ENCODE data around the gene PROX1.

Gene PROX1

GRCh38 chr1:214037468-214037867, 49.7 kb downstream of the PROX1 start:
- no peak for TF ChIP-seq TAF1 (IDR thresholded peaks at IDR 0.05; ENCODE audit: low read depth)
- TF ChIP-seq RAD21 (IDR thresholded peaks at IDR 0.05; ENCODE audit: low read depth) = no peak
- TF ChIP-seq CEBPB (IDR thresholded peaks at IDR 0.05) = no peak
- no peak for TF ChIP-seq REST (IDR thresholded peaks at IDR 0.05; ENCODE audit: low read depth)
- no peak for TF ChIP-seq CREB1 (IDR thresholded peaks at IDR 0.05; ENCODE audit: low read depth)

GRCh38 chr1:214039394-214040018, 51.7 kb downstream of the PROX1 start:
- TF ChIP-seq FOXM1 (IDR thresholded peaks at IDR 0.05; ENCODE audit: borderline replicate concordance, low read depth) = no peak
- TF ChIP-seq TAF1 (IDR thresholded peaks at IDR 0.05; ENCODE audit: low read depth) = no peak
- TF ChIP-seq USF1 (IDR thresholded peaks at IDR 0.05) = no peak
- TF ChIP-seq ZBTB7A (IDR thresholded peaks at IDR 0.05; ENCODE audit: low read depth) = no peak
- no peak for TF ChIP-seq TCF12 (IDR thresholded peaks at IDR 0.05; ENCODE audit: low read depth)
- TF ChIP-seq CEBPB (IDR thresholded peaks at IDR 0.05) = no peak
- TF ChIP-seq NFIC (IDR thresholded peaks at IDR 0.05) = no peak
- no peak for TF ChIP-seq MAX (IDR thresholded peaks at IDR 0.05)
- no peak for TF ChIP-seq EP300 (IDR thresholded peaks at IDR 0.05; ENCODE audit: borderline replicate concordance)
- no peak for TF ChIP-seq RAD21 (IDR thresholded peaks at IDR 0.05; ENCODE audit: low read depth)
- no peak for TF ChIP-seq YY1 (IDR thresholded peaks at IDR 0.05; ENCODE audit: low read depth)
- TF ChIP-seq TEAD4 (IDR thresholded peaks at IDR 0.05) = no peak
- TF ChIP-seq REST (IDR thresholded peaks at IDR 0.05; ENCODE audit: low read depth) = no peak

DNA sequence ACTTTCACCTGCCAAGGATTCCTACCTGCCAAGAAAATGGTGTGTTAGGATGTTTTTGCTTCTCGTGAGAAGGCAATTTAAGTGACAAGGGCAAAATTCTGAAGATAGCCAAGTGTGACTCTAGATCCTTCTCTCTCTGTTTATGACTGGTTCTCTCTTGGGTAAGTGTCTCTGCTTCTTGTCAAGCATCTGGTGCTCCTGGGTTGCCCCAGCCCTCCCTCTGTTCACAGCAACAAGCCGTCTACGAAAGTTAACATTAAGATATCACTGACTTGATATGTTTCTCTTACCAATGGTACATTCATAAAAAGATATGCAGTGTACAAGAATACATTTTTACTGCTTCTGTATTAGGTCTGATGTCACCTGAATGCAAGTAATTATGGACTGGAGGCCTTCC, 55.4 kb downstream of the PROX1 start:
- no peak for TF ChIP-seq CEBPB (IDR thresholded peaks at IDR 0.05)
- no peak for TF ChIP-seq EP300 (IDR thresholded peaks at IDR 0.05; ENCODE audit: borderline replicate concordance)
- no peak for TF ChIP-seq NFIC (IDR thresholded peaks at IDR 0.05)
- TF ChIP-seq REST (IDR thresholded peaks at IDR 0.05; ENCODE audit: low read depth) = no peak

DNA sequence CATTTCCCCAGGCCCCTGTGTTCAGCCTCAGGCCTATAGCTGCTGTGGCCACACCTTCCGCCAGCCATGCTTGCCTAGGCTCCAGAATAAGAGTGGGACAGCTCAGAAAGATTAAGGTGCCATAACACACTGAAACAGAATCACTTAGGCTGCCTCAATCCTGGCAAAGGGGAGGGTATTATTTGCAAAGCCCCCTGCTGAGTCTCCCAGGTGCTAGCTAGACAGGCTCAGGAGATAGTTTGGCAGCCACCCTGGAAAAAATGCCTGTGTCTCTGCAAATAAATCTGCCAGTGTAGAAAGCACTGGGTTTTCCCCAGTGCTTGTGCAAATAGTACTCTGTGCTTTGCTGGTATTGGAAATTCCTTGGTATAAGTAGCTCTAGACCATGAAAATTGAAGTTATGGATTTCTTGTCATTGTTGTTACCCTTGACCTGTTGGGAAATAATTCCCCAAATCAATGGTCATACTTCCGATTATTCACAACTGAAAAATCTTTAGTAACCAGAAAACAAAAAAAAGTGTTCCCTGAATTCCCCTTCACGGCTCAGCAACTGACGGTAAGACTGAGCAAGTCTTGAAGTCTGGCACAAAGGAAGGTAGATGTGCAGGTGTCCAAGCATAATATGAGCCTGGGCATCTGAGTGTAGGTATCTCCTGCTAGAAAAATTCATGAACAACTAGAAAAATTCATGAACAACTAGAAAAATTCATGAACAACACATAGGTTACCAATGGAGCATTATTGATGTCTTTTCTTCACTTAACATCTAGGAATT, 56.9 kb downstream of the PROX1 start:
- TF ChIP-seq YY1 (IDR thresholded peaks at IDR 0.05; ENCODE audit: low read depth) (no peak), NFIC (IDR thresholded peaks at IDR 0.05) (no peak), CEBPB (IDR thresholded peaks at IDR 0.05) (no peak), RAD21 (IDR thresholded peaks at IDR 0.05; ENCODE audit: low read depth) (no peak), MAX (IDR thresholded peaks at IDR 0.05) (no peak), TAF1 (IDR thresholded peaks at IDR 0.05; ENCODE audit: low read depth) (no peak), USF1 (IDR thresholded peaks at IDR 0.05) (no peak), EP300 (IDR thresholded peaks at IDR 0.05; ENCODE audit: borderline replicate concordance) (no peak), REST (IDR thresholded peaks at IDR 0.05; ENCODE audit: low read depth) (no peak)
